OCI-LY7 (cell line): ENCODE results near the gene SPEF1.

Source experiments
- EZH2phosphoT487 ChIP-seq: fragments of 200-600 bp; sonication (generic); IDR thresholded peaks from 2 replicates; pipeline ENCODE4 v1.6.1; 2018; ENCODE audit warnings: low read depth, borderline replicate concordance, mild to moderate bottlenecking, mixed run types, antibody characterized with exemption, low read length, moderate library complexity, mixed read lengths
- TF ChIP-seq, protein P1 (sequence below): fragments of 200-600 bp; sonication (generic); conservative IDR thresholded peaks from 2 replicates; pipeline ENCODE4 v1.5.1; 2014; ENCODE audit warnings: mild to moderate bottlenecking, antibody characterized with exemption, low read length, moderate library complexity, mixed read lengths

DNA sequence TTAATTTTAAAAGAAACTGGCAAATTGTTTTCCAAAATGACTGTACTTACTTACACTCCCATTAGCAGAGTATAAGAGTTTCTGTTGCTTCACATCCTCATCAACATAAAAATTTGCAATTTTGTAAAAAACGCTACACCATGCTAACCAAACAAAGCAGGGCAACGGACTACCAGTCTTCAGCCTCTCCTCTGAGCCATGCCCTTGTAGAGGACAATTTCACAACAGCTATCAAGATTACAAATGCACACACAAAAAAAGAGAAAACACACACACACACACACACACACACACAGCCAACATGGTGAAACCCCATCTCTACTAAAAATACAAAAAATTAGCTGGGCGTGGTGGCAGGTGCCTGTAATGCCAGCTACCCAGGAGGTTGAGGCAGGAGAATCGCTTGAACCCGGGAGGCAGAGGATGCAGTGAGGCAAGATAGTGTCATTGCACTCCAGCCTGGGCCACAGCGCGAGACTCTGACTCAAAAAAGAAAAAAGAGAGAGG lies 9.6 kb downstream of the SPEF1 start:
- TF ChIP-seq, protein P1, sequence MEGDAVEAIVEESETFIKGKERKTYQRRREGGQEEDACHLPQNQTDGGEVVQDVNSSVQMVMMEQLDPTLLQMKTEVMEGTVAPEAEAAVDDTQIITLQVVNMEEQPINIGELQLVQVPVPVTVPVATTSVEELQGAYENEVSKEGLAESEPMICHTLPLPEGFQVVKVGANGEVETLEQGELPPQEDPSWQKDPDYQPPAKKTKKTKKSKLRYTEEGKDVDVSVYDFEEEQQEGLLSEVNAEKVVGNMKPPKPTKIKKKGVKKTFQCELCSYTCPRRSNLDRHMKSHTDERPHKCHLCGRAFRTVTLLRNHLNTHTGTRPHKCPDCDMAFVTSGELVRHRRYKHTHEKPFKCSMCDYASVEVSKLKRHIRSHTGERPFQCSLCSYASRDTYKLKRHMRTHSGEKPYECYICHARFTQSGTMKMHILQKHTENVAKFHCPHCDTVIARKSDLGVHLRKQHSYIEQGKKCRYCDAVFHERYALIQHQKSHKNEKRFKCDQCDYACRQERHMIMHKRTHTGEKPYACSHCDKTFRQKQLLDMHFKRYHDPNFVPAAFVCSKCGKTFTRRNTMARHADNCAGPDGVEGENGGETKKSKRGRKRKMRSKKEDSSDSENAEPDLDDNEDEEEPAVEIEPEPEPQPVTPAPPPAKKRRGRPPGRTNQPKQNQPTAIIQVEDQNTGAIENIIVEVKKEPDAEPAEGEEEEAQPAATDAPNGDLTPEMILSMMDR: no peak
- TF ChIP-seq EZH2phosphoT487: no peak
